HepG2 (cell line): Measurements from ENCODE around the gene MEPCE. TPM values are rescaled to one million over a fixed set of nuclear protein-coding genes. Genes with fewer than 3 reads are reported as not detected.

Experiments
- CSRNP1 ChIP-seq: sonication (generic); formaldehyde crosslinking; IDR thresholded peaks from 2 replicates; pipeline ENCODE4 v1.8.1; 2023; ENCODE audit warnings: mild to moderate bottlenecking, missing genetic modification reagents
- MXI1 ChIP-seq: IDR thresholded peaks from 3 replicates; pipeline ENCODE4 v1.6.1; 2012; ENCODE audit warnings: low read depth, low read length, inconsistent platforms, borderline replicate concordance
- NFKBIZ ChIP-seq: IDR thresholded peaks from 2 replicates; pipeline ENCODE4 v1.6.1; 2018; ENCODE audit warnings: missing genetic modification reagents, missing compliant biosample characterization
- SIX1 ChIP-seq: sonication (generic); formaldehyde crosslinking; IDR thresholded peaks from 2 replicates; pipeline ENCODE4 v1.4.0; 2020; ENCODE audit warnings: missing genetic modification reagents, borderline replicate concordance
- USF2 ChIP-seq, 2 experiments: sonication (generic) in 1 of 2; formaldehyde crosslinking in 1 of 2; IDR thresholded peaks; 2 replicates each; pipeline versions ENCODE4 v1.5.1 to v1.6.1; 2011 to 2020; ENCODE audit warnings: borderline replicate concordance in 1 of 2, low read depth in 1 of 2, low read length in 1 of 2, mild to moderate bottlenecking in 1 of 2, missing genetic modification reagents in 1 of 2, moderate library complexity in 1 of 2
- ZNF564 ChIP-seq: sonication (generic); formaldehyde crosslinking; IDR thresholded peaks from 2 replicates; pipeline ENCODE4 v1.8.1; 2023; ENCODE audit warnings: mild to moderate bottlenecking, missing genetic modification reagents
- ZNF761 ChIP-seq: sonication (generic); formaldehyde crosslinking; conservative IDR thresholded peaks from 2 replicates; pipeline ENCODE4 v1.4.0; 2020; ENCODE audit warnings: mild to moderate bottlenecking, missing genetic modification reagents
- ZNF772 ChIP-seq: sonication (generic); formaldehyde crosslinking; IDR thresholded peaks from 2 replicates; pipeline ENCODE4 v1.5.0; 2020; ENCODE audit warnings: mild to moderate bottlenecking, missing genetic modification reagents
- polyA plus RNA-seq, 8 experiments: library from polyadenylated mRNA; depleted of rRNA in 3 of 8; stranded (reverse) in 7 of 8; unstranded in 1 of 8; fragments of >200 nt; fragmentation: Illumina TruSeq in 4 of 8; extraction: Trizol in 4 of 8; gene quantifications; 2 replicates each; pipeline versions ENCODE4 v1.2.1 to v1.2.3, GENCODE V29; 2011 to 2016; ENCODE audit warnings: low read depth in 4 of 8, missing spikeins in 1 of 8, mixed read lengths in 1 of 8; ENCODE audit not compliant: insufficient read depth in 1 of 8
- total RNA-seq, 5 experiments: library from RNA; depleted of rRNA; stranded (reverse); fragments of >200 nt; fragmentation: Illumina TruSeq; extraction: Trizol; gene quantifications; 2 replicates each; pipeline ENCODE4 v1.2.3, GENCODE V29; 2016; ENCODE audit warnings: low read depth in 1 of 5
- TF ChIP-seq, protein P1 (sequence below): sonication (generic); formaldehyde crosslinking; IDR thresholded peaks from 2 replicates; pipeline ENCODE4 v1.4.0; 2020; ENCODE audit warnings: mild to moderate bottlenecking, missing genetic modification reagents
- TF ChIP-seq, protein P2 (sequence below), 2 experiments: fragments of 450-650 bp in 1 of 2; sonication (generic) in 1 of 2; formaldehyde crosslinking in 1 of 2; IDR thresholded peaks; 2 replicates each; pipeline versions ENCODE4 v1.6.1 to v1.8.0; 2016 to 2022; ENCODE audit warnings: antibody characterized with exemption in 1 of 2, mild to moderate bottlenecking in 1 of 2, missing genetic modification reagents in 1 of 2
- TF ChIP-seq, protein P3 (sequence below): sonication (generic); formaldehyde crosslinking; IDR thresholded peaks from 2 replicates; pipeline ENCODE4 v1.4.0; 2020; ENCODE audit warnings: missing genetic modification reagents; ENCODE audit errors: not compliant biosample characterization

MEPCE gene
- total and polyA plus RNA-seq, 2 of the 13 experiments (the other 11 are each of a cell fraction or from before 2014, with no cell fraction given) = 12.3 to 26.0 TPM

DNA sequence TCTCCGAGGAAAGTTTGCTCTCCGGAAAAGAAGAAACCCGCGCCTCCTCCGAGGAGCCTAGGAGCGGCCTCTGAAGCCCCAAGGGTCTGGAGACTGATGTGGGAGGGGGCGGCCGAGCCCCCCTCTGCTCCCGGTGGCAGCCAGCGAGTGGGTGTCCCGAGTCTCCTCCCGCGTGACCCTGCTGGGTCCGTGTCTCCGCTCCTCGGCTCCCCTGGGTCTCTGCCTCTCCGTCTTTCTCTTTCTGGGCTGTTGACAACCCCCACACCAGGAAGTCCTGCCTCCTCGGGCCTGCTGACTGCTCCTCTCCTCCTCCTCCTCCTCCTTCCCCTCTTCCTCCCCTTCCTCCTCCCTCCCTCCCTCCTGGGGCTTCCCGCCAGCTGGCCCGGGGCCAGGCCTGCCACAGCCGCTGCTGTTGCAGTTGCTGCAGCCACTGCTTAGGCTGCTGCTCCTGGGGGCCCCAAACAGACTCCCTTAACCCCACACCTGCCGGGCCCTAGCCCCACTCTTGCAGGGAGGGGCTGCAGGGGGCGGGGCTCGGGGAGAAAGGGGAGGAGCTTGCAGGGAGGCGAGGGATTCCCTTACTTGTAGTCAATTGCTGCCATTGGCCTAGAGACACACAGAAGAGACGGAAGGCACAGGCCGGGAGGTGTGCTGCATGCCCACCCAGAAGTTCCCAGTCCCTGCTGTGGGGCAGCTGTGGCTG is 49.5 kb downstream of the MEPCE start, which contains the start of gene TSC22D4 (continued):
- TF ChIP-seq, protein P1, sequence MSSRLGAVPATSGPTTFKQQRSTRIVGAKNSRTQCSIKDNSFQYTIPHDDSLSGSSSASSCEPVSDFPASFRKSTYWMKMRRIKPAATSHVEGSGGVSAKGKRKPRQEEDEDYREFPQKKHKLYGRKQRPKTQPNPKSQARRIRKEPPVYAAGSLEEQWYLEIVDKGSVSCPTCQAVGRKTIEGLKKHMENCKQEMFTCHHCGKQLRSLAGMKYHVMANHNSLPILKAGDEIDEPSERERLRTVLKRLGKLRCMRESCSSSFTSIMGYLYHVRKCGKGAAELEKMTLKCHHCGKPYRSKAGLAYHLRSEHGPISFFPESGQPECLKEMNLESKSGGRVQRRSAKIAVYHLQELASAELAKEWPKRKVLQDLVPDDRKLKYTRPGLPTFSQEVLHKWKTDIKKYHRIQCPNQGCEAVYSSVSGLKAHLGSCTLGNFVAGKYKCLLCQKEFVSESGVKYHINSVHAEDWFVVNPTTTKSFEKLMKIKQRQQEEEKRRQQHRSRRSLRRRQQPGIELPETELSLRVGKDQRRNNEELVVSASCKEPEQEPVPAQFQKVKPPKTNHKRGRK = no peak
- TF ChIP-seq CSRNP1 (CRISPR knock-in tag) (no peak), USF2 (IDR thresholded peaks at IDR 0.05; ENCODE audit: low read depth, low read length) (no peak), USF2 (CRISPR knock-in tag; IDR thresholded peaks at IDR 0.05; ENCODE audit: borderline replicate concordance) (peak; percentile 40; the same call in 1 of the 2 replicates), SIX1 (CRISPR knock-in tag) (no peak), ZNF772 (no peak; the same call in 1 of the 2 replicates), ZNF564 (CRISPR knock-in tag) (no peak), NFKBIZ (CRISPR knock-in tag) (no peak), MXI1 (no peak; the same call in 2 of the 3 replicates), ZNF761 (CRISPR knock-in tag) (no peak; the same call in 1 of the 2 replicates)
- TF ChIP-seq, protein P2, sequence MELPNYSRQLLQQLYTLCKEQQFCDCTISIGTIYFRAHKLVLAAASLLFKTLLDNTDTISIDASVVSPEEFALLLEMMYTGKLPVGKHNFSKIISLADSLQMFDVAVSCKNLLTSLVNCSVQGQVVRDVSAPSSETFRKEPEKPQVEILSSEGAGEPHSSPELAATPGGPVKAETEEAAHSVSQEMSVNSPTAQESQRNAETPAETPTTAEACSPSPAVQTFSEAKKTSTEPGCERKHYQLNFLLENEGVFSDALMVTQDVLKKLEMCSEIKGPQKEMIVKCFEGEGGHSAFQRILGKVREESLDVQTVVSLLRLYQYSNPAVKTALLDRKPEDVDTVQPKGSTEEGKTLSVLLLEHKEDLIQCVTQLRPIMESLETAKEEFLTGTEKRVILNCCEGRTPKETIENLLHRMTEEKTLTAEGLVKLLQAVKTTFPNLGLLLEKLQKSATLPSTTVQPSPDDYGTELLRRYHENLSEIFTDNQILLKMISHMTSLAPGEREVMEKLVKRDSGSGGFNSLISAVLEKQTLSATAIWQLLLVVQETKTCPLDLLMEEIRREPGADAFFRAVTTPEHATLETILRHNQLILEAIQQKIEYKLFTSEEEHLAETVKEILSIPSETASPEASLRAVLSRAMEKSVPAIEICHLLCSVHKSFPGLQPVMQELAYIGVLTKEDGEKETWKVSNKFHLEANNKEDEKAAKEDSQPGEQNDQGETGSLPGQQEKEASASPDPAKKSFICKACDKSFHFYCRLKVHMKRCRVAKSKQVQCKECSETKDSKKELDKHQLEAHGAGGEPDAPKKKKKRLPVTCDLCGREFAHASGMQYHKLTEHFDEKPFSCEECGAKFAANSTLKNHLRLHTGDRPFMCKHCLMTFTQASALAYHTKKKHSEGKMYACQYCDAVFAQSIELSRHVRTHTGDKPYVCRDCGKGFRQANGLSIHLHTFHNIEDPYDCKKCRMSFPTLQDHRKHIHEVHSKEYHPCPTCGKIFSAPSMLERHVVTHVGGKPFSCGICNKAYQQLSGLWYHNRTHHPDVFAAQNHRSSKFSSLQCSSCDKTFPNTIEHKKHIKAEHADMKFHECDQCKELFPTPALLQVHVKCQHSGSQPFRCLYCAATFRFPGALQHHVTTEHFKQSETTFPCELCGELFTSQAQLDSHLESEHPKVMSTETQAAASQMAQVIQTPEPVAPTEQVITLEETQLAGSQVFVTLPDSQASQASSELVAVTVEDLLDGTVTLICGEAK (IDR thresholded peaks at IDR 0.05) = no peak
- TF ChIP-seq, protein P2 (CRISPR knock-in tag; IDR thresholded peaks at IDR 0.05) = no peak
- TF ChIP-seq, protein P3, sequence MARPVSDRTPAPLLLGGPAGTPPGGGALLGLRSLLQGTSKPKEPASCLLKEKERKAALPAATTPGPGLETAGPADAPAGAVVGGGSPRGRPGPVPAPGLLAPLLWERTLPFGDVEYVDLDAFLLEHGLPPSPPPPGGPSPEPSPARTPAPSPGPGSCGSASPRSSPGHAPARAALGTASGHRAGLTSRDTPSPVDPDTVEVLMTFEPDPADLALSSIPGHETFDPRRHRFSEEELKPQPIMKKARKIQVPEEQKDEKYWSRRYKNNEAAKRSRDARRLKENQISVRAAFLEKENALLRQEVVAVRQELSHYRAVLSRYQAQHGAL = no peak
